ENCODE data around the gene SETSIP.
"Not testable (repeated sequence)": the region's sequence is repeated elsewhere in the genome, so short reads cannot be mapped to it uniquely, and the experiment has no call there.

The SETSIP gene, protein sequence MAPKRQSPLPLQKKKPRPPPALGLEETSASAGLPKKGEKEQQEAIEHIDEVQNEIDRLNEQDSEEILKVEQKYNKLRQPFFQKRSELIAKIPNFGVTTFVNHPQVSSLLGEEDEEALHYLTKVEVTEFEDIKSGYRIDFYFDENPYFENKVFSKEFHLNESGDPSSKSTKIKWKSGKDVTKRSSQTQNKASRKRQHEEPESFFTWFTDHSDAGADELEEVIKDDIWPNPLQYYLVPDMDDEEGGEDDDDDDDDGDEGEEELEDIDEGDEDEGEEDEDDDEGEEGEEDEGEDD

DNA sequence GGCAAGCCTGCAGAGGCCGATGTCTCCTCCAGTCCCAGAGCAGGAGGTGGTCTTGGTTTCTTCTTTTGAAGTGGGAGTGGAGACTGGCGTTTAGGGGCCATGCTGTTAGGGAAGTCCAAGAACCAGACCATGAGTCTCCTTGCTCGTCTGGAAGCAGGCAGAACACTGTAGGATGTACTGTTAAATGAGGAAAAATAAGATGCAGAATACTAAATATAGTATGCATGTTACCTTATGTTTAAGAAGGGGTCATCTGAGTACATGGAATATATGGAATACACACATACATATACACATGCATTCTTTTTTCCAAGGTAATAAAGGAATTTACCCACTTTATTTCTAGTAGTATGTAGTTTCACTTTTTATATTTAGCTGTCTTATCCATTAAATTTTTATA, at the start of gene SETSIP:
TSS of gene SETSIP (minus strand) at position 101 of the 400 bp plus-strand sequence. CDS start at position 101, 0 bp downstream.
- no peak for DNase-seq

DNA sequence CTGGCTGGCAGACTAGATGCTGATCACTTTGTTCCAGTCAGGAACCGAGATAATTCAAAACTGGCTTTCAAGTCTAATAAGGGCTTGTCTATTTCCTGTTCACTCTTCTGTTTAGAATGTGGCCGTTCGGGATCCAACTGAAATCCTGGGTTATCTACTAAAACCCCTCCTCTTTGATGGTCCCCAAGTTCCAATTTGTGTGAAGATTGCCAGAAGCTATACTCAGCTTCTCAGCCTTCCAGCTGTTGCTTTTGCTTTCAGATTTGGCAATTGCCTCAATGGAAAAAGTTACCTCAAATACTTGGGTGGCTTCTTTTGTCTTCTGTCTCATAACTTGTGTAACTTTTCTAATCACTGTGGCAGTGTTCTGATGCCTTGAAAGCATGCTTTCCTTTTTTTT, 48.7 kb upstream of the SETSIP start:
- no peak for DNase-seq

DNA sequence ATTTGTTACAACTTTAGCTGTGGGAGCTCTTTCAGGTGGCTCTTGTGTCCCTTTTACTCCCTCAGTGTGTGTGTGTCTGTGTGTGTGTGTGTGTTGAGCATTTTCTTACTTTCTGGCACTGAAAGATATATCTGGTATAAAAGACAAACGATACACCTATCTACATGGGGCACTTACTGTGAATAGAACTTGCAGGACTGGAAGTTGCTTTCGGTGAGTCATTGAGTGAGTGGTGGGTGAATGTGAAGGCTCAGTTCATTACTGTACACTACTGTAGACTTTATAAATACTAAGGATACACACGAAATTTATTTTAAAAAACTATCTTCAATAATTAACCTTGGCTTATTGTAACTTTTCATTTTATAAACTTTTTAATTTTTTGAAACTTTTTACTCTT, 43.6 kb upstream of the SETSIP start:
- DNase-seq: no peak

DNA sequence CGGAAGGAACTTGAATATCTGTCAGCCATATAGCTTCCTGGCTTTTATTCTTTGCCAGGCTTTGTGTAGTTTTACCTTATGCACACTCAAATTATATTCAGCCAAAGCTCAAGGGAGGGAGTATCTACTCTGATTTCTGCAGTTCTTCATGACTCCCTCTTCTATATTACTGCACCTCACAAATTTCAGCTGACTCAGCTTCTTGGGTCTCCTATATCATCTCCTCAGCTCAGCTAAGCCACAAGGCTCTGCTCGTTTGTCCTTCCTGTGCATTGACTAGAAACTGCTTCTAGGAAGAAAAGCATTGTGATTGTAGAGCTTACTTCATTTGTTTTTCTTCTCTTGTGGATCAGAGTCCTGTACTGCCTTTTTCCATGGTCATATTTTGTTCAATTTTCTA, 42.3 kb upstream of the SETSIP start:
- no peak for DNase-seq

DNA sequence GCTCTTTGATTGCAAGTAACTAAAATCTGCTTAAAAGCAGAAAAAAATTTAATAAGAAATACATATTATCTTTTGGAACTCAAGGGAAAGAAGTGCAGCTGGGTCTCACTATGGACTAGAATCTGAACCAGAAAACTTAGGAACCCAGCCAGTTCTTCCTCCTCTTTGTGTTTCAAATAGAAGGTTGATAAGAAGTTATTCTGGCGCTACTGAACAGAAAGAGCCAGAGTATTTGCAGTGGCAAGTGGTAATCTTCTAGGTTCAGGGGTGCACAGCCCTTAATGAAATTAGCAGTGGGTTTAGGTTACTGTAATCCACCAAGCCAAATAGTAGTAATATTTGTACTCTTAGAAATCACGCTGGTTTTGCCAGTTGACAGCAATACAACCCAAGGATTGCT, 33.4 kb upstream of the SETSIP start:
- no peak for DNase-seq

DNA sequence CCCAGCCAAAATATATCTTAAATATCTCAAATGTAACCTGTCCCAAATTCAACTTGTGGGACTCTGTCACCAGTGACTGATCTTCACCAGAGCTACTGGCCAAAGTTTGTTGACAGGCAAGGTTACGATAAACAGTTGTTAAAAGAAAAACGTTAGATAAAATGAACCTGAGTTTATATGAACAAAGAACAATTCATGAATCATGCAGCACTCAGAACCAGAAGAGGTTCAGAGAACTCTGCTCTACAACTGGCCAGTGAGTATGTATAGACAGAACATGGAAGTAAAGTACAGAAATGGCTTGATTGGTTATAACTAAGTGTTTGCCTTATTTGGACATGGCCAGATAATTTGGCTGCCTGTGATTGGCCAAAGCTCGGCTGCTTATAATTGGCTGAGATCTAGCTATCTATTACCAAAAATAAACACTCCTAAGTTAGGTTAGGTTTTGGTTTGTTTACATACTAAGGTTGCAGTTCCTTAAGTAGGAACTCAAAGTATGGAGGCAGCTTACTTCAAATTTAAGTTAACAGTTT, 30.4 kb upstream of the SETSIP start:
- no peak for DNase-seq

DNA sequence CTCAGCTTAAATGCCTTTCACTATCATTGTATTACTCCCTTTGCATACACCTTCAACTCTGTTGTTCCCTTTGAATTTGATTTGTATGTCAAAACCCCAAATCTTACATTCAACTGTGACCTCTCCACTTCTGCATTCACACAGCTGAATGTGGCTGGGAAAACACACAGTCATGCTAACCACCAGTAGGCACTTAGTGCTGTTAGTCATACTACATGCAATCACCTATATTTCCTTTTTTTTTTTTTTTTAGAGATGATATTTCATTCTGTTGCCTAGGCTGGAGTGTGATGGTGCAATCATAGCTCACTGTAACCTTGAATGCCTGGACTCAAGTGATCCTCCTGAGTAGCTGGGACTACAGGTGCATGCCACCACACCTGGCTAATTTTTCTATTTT, 21.1 kb upstream of the SETSIP start:
- DNase-seq: no peak

DNA sequence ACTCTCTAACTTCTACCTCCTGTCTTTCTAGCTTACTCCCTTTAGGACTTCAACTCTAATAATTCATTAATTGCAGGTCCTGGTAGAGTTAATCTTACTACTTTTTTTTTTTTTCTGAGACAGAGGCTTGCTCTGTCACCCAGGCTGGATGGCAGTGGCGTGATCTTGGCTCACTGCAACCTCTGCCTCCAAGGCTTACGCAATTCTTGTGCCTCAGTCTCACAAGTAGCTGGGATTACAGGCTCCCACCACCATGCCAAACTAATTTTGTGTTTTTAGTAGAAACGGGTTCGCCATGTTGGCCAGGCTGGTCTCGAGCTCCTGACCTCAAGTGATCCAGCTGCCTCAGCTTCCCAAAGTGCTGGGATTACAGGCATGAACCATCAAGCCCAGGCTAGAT, 20.7 kb upstream of the SETSIP start:
- DNase-seq: no peak

DNA sequence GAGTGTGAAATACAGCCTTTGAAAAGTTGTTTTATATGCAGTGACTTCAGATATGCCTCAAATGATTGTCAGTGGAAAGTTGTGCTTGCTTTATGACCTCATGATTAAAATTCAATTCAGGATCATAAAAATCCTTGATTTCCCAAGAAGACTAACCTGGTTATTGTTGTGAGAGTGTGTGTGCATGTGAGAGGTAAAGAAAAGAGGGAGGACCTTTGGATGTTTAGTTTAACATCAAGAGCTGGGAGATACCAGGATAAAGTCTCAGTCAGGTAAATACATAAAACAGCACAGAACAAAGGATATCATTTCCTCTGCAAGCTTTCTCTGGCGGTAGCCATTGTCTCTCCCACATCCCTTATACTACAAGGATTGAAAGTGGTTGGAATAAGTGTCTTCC, 19.4 kb upstream of the SETSIP start:
- no peak for DNase-seq

DNA sequence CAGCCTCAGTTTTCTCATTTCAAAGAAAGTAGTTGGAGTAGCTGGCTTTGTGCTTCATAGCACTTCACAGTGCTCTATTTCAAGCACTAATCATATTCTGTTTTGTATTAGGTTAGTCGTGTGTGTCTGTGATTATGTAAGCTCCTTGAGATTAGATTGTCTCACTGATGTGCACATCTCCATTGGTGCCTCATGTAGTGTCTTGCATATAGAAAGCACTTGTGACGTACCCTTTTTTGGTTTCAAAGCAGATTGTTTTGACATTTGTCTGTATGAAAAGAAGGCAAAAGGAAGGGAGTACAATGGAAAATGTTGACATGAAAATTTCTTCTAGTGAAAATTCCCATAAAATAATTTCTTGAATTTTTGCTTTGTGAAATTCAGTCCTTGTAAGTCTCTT, 18.9 kb upstream of the SETSIP start:
- no peak for DNase-seq

DNA sequence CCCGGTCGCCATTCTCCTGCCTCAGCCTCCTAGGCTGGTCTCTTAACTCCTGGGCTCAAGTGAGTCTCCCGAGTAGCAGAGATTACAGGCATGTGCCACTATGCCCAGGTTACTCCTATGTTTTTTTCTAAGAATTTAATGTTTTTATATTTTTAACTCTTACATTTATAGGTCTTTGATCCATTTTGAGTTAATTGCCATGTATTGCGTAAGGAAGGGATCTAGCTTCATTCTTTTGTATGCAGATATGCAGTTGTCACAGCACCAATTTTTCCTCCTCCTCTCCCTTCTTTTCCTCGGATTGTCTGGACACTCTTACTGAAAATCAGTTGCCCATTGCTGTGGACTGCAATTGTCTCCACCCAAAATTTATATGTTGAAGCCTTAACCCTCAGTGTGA, 16.4 kb upstream of the SETSIP start:
- DNase-seq: no peak

DNA sequence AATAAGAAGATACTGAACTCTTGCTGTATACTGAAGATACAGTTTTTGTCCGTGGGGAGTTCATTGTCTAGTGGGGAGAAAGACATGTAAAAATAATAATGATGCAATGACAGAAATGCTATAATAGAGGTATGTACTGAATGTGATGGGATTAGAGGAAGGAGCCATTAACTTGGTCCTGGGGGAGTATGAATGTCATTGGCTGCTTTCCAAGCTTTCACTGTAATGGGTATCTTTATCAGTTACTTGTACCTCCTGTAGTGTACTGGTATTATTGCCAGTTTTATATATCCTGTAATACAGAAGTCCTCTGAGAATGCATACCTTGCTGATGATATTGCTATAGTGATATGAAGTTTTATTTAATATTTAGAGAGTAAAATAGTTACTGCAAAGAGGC, 12.3 kb upstream of the SETSIP start:
- DNase-seq: no peak

DNA sequence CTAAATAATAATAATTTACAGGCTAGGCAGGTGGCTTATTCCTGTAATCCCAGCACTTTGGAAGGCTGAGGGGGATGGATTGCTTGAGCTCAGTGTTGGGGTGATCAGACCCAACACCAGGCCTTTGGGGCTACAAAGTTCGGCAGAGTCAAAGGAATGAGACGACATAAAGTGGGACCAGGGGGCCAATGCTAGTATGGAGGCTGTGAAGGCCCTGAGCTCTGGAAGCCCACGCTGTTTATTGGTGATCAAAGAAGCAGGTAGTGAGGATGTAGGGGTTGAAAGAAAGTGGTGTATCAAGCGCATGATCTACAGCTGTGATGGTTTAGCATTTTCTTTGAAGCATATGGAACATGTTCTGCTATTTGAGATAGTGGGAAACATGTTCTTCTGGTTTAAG, 10.5 kb upstream of the SETSIP start:
- no peak for DNase-seq

DNA sequence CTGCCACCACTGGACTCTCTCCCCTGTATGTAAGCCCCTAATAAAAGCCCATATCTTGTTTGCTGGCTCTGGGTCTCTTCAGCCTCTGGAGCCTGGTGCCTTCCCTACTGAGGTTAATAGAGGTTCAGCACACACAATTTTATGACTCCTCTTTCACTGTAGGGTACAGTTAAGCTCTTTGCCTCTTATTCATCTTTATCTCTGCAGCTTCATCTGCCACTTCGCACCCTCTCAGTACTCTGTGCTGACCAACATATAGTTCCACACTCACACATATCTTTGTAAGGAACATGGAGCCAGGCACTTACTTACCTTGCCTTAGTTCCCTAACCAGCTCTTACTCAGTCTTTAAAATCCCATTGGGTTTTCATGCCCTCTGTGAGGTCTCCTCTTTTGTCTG, 9.4 kb upstream of the SETSIP start:
- DNase-seq: no peak

DNA sequence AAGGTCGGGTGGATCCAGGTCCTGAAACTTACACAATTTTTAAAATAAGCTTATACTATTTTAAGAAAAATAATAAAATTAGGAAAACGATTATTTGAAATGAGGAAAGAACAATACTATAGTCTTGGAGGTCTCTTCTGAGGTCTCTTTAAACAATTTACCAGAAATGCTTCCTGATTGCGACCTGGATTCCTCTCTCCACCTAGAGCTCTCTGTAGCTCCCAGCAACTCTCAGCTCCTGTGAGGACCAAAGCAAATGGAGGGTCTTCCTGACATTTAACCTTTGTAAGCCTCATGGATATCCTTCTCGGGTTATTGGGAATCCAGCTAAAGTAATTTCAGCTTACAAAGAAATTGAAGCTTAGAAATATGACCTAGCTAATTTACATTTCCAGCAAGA, 5.8 kb upstream of the SETSIP start:
- DNase-seq: no peak

DNA sequence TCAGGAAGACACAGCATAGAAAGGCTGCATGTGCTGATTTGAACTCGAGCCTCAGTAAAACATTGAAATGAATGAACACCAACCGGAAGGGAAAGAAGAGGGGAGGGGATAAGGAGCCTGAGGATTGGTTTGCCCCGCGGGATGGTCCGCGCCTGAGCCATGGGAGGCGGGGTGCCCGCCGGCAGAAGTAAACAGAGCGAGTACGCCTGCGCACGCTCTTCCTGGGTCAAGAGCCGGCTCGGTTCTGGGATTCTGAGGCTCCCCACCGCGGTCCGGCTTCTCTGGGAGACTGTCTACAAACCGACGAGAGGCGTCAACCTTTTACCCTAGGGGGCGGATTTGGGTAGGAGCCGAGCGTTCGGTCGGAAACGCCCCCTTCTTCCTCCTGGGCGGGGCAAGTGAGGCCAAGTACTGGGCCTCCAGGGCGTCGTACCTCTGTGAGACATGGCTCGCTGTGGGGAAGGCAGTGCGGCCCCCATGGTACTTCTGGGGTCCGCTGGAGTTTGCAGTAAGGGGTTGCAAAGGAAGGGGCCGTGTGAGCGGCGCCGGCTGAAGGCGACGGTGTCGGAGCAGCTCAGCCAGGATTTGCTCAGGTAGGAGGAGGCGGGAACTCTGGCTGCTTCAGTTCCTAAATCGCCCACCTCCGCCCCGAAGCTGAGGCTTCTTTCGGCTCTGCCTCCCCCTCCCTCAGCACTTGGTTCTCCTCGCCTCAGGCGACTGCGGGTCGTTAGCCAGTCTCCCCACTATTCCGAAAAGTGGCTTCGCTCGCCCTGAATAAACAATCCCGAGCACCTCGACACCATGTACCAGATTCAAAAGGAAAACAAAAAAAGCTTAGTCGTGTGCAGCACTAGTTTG, 5.1 kb upstream of the SETSIP start, which contains the start of gene BTBD8:
TSS of gene BTBD8 (plus strand) at position 218 of the 858 bp plus-strand sequence. CDS start at position 445, 227 bp downstream.
- DNase-seq: peak; percentile 66

DNA sequence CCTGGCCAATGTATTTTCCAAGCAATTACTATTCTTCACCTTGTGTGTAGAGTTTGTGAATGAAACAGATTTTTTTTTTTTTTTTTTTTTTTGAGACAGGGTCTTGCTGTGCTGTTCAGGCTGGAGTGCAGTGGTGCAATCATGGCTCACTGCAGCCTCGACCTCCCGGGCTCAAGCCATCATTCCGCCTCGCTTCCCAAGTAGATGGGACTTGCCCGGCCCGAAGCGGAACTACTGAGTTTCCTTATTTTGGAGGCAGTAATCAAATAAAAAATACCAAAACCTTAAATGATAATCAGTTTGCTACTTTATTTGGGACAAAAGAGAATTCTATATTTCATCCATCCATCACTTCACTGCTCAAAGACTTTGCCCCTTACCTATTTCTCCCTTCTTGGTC, 4.2 kb upstream of the SETSIP start:
- DNase-seq: no peak

DNA sequence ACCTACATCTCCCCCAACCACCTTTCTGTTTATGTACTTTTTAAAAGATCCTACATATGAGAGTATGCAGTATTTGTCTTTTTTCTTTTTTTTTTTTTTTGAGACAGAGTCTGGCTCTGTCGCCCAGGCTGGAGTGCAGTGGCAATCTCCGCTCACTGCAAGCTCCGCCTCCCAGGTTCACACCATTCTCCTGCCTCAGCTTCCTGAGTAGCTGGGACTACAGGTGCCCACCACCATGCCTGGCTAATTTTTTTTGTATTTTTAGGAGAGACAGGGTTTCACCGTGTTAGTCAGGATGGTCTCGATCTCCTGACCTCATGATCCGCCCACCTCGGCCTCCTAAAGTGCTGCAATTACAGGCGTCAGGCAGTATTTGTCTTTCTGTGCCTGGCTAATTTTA, 2.9 kb upstream of the SETSIP start:
- not testable (repeated sequence) for DNase-seq

DNA sequence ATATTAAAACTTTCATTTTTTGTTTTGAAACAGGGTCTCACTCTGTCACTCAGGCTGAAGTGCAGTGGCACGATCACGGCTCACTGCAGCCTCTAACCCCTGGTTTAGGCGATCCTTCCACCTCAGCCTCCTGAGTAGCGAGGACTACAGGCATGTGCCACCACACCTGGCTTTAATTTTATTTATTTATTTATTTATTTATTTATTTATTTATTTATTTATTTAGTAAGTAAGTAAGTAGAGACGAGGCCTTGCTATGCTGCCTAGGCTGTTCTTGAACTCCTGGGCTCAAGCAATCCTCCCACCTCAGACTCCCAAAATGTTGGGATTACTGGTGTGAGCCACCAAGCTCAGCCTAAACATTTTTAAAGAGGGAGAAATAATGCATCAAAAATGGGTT, 1.2 kb upstream of the SETSIP start:
- no peak for DNase-seq

DNA sequence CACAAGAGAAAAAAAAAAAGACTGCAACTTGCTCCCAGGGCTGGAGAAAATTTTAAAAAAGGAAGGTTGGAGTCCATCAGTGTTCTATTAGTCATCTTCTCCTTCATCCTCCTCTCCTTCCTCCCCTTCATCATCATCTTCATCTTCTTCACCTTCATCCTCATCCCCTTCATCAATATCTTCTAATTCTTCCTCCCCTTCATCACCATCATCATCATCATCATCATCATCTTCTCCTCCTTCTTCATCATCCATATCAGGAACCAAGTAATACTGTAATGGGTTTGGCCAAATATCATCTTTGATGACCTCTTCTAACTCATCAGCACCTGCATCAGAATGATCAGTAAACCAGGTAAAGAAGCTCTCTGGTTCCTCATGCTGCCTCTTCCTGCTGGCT, 765 bp downstream of the SETSIP start:
- DNase-seq: not testable (repeated sequence)

DNA sequence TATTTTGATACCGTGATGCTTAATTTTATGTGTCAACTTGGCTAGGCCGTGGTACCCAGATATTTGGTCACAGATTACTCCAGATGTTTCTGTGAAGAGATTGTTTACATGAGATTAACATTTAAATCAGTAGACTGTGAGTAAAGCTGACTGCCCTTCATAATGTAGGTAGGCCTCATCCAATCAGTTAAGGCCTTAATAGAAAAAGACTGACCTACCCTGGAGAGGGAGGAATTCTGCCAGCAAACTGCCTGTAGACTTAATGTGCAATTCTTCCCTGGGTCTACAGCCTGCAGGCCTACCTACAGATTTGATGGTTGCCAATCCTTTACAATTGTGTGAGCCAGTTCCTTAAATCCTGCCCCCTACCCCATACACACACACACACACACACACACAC, 4.3 kb downstream of the SETSIP start:
- no peak for DNase-seq

DNA sequence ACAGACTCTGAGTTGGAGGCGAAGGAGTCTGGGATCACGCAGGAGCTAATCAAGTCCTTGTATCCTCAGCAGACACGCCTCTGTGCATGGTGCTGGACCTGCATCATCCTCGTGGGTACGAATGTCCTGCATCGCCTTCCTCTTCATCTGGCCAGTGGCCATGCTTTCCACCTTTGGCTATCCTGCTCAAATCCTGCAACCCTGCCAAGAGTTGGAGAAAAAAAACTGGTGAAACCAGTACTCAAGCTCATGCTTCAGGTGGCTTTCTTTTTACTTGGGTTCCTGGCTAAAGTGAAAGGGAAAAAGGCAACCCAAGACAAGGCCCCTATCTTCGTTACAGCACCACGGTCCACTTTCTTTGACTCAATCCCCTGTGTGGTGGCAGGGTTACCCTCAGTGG, 8.9 kb downstream of the SETSIP start:
- no peak for DNase-seq

DNA sequence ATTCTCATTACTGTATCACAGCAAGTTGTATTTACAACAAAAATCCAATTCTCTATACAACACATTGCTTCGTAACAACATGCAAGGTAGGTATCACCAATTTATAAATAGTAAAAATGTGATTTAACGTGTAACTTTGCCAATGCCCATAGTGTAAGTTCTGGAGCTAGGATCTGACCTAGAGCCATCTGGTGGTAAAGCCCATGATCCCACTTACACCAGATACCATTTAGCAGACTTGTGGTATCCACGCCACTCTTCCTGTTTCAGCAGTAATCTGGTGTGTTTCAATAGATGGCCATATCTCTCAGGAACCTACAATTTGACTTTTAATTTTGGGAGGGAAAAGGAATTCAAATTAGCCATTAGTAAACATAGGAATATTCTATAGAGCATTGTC, 10.2 kb downstream of the SETSIP start:
- DNase-seq: no peak

DNA sequence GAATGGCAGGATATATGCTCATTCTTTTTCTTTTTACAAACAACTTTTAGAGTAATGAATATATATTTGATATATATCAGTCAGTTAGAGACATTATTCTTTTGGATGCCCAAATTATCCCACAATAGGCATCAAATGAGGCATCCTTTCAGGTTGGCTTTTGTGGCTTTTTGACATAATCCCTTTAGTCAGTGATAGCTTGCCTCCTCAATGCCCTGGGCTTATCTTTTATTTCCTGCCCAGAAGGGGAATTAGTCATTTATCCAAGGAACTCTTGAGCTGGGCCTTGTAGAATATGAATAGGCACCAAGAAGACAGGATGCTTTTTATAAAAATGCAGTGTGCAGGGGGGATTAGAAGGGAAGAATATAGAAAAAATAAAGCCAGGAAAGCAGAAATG, 23.3 kb downstream of the SETSIP start:
- DNase-seq: no peak
